Activated CD8-positive, alpha-beta memory T cell treated with anti-CD3 and anti-CD28 coated beads for 4 hours (primary cell): Measurements from ENCODE around the gene ATP1B4.

Source experiments
- DNase-seq, 2 donors: peaks; one replicate each; pipeline ENCODE4 v3.0.0-alpha.2; 2020; ENCODE audit warnings: low read depth in 2 of 2

The ATP1B4 gene

GRCh38 chrX:120372667-120373370 lies 10.9 kb downstream of the ATP1B4 start:
- DNase-seq, result no peak

GRCh38 chrX:120377179-120377578 lies 15.3 kb downstream of the ATP1B4 start:
- DNase-seq, result no peak

- no peak for DNase-seq
Observed at GRCh38 chrX:120377715-120378114, 15.8 kb downstream of the ATP1B4 start.

- no peak for DNase-seq
Observed at GRCh38 chrX:120378570-120378969, 16.7 kb downstream of the ATP1B4 start.

GRCh38 chrX:120379937-120380681 lies 18.2 kb downstream of the ATP1B4 start:
- DNase-seq, result no peak

- no peak for DNase-seq
Observed at GRCh38 chrX:120380699-120381098, 18.8 kb downstream of the ATP1B4 start.

GRCh38 chrX:120401301-120401700 lies 39.4 kb downstream of the ATP1B4 start:
- no peak for DNase-seq

- no peak for DNase-seq
Observed at GRCh38 chrX:120402369-120402768, 40.5 kb downstream of the ATP1B4 start.

- no peak for DNase-seq
Observed at GRCh38 chrX:120406638-120407037, 44.7 kb downstream of the ATP1B4 start.

GRCh38 chrX:120408168-120408567 lies 46.3 kb downstream of the ATP1B4 start:
- no peak for DNase-seq

GRCh38 chrX:120419463-120419862 lies 57.6 kb downstream of the ATP1B4 start:
- no peak for DNase-seq

- DNase-seq, result no peak
Observed at GRCh38 chrX:120426599-120426998, 64.7 kb downstream of the ATP1B4 start.

- no peak for DNase-seq
Observed at GRCh38 chrX:120428309-120428708, 66.4 kb downstream of the ATP1B4 start.

GRCh38 chrX:120429776-120430540 lies 68.1 kb downstream of the ATP1B4 start:
- no peak for DNase-seq
